NCI-H69 (cell line): Measurements from ENCODE around the gene RPS25.
A peak's percentile ranks its signal among the peaks of the same experiment; 100 is the strongest.
"Not testable (repeated sequence)": the region's sequence is repeated elsewhere in the genome, so short reads cannot be mapped to it uniquely, and the experiment has no call there.

Source experiments
- DNase-seq: peaks from one replicate; lab custom pipeline; 2025; lab: John Stamatoyannopoulos, UW

RPS25 gene

DNA sequence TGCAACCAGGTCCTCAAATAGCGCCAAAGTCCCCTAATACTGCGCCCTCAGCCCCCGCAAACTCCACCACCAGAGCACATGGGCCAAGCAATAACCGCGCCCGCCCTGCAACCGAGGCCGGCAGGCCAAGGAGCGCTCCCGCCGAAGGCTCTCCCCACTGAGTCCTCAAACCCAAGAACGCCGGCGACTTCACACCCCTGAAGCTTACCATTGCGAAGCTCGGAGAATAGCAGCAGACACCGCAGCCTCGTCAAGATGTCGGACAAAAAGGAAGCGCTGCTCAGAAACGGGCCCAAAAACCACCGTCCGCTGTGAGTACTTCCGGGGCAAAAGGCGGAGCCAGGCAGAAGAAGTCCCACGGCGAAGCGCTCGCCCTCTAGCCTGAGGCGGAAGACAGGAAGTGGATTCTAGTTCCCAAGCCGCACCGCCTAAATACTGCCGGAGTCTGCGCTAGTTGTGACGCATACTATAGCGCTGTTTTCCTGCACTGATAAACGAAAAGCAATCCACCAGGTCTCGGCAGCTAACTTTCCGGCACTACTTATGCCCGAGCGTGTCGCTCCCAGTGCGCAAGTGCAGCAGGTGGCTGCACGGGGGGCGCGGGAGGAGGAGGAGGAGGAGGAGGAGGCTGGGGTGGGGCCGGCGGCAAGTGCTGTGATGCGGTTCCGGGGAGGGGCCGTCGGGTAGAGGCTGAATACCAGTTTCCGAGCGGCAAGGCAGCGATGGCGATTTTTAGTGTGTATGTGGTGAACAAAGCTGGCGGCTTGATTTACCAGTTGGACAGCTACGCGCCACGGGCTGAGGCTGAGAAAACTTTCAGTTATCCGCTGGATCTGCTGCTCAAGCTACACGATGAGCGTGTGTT lies at the start of gene RPS25, which contains the start of gene TRAPPC4:
TSS of gene RPS25 (minus strand) at position 270 of the 865 bp plus-strand sequence. CDS start at position 211, 59 bp downstream.
TSS of gene TRAPPC4 (plus strand) at position 693 of the 865 bp plus-strand sequence. CDS start at position 723, 30 bp downstream.
- DNase-seq = peak; percentile 98

DNA sequence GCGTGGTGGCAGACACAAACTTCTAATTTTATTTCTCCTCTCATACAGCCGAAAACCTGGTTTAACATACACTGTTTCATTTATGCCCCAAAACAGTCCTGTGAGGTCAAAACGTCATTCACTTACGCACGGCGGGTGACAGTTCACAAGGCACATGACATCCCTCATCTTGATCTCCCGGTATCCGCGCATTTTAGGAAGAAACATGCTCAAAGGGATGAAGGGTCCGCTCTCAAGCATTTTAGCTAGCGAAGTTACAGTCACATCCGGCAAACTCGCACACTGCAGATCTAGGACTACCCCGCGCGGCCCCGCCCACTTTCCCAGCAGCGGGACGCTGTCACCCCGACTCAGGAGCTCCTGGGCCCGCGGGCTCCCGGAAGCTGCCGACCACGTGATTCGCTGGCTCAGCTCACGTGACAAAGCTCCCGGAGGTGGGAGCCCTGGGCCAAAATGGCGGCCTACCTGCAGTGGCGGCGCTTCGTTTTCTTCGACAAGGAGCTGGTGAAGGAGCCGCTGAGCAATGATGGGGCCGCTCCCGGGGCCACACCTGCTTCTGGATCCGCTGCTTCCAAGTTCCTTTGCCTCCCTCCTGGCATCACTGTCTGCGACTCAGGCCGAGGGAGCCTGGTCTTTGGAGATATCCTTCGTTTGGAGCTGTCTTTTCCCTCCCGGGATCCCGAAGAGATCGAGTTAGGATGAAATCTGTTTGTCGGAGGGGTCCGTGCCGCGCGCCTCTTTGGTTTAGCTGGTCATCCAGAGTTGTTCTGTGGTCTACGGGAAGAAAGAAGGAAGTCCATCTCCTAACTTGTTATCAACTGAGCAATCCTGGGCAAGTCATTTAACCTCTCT lies 49.5 kb upstream of the RPS25 start, which contains the start of gene VPS11:
TSS of gene VPS11 (plus strand) at position 448 of the 852 bp plus-strand sequence. CDS start at position 454, 6 bp downstream.
- DNase-seq = peak; percentile 98

DNA sequence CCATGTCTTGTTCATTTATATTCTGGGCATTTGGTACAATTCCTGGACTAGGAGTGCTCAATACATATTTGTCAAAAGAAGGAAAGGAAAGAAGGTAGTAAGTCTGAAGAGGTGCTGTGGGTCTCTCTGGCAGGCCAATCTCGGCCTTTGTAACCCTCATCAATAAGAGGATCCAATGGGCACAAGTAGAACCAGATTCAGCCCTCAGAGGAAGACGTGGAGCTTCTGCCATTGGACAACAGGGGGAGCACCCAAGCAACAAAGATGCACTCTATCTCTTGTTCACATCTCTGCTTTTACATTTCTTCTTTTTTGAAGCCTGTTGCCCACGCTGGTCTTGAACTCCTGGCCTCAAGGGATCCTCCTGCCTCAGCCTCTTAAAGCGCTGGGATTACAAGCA lies 47.2 kb upstream of the RPS25 start:
- peak; percentile 55 for DNase-seq

DNA sequence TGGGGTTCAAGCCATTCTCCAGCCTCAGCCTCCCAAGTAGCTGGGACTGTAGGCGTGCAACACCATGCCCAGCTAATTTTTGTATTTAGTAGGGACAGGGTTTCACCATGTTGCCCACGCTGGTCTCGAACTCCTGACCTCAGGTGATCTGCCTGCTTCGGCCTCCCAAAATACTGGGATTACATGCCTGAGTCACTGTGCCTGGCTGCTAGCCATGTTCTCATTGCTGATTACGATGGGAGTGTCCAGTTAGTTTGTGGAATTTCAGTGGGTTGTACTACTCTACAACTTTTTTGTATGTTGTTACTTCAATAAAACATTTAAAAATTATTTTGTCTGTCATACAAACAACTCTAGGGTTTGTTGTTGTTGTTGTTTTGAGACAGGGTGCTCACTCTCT lies 44.6 kb upstream of the RPS25 start:
- DNase-seq = no peak

DNA sequence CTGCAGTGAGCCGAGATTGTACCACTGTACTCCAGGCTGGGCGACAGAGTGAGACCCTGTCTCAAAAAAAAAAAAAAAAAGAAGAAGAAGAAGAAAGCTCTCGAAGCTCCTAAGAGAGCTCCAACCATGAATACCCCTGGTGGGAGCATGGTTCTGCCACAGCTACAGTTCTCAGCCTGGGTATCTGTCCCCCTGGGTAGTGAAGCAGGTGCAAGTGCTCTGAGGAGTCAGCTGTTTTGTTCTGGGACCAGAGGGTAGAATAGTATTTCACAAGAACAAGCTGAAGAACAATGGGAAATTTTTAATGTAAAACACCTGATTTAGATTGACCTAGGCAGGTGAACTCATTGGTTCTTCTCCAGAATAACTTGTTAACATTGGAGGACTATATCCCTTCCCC lies 43.1 kb upstream of the RPS25 start:
- DNase-seq = no peak

DNA sequence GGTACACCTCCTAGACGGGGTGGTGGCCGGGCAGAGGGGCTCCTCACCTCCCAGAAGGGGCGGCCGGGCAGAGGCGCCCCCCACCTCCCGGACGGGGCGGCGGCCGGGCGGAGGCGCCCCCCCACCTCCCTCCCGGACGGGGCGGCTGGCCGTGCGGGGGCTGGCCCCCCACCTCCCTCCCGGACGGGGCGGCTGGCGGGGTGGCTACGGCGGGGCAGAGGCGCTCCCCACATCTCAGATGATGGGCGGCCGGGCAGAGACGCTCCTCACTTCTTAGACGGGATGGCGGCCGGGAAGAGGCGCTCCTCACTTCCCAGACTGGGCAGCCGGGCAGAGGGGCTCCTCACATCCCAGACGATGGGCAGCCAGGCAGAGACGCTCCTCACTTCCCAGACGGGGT lies 41.0 kb upstream of the RPS25 start:
- DNase-seq = not testable (repeated sequence)

DNA sequence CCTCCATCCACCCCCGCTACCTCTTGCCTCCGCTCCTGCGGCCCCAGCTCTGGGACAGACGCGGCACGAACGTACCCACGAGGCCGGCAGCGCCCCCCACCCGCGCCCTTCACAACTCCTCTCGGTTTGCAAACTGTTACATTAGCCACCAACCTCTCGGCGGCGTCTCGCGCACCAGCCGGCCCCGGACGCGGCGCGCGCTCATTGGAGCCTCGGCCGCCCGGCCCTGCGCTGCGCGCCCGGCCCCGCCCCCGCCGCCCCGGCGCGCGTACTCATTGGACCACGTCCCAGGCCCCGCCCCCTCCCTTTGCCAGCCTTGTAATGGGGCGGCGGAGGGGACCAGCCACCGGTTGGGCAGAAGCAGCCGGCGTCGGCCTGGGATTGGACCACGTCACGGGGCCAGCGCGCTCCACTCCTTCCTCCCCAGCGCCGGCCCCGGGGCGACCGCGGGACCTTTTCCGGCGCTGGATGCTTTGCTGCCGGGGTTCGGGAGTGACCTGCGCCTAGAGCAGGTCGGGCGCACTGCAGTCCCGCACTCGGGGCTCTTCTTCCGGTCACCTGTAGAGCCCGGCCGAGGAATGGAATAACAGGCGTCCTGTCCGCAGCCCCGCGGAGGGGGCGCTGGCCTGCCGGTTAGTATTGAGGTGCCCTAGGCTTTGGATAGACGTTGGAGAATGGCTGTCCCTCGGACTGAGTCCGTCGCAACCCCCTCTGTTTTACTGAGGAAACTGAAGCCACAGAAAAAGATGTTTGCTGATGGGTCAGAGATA lies 39.0 kb upstream of the RPS25 start, which contains the start of gene HYOU1:
TSS of gene HYOU1 (minus strand) at position 206 of the 770 bp plus-strand sequence. CDS start 1,045 bp downstream, outside the sequence.
- peak; percentile 99 for DNase-seq

DNA sequence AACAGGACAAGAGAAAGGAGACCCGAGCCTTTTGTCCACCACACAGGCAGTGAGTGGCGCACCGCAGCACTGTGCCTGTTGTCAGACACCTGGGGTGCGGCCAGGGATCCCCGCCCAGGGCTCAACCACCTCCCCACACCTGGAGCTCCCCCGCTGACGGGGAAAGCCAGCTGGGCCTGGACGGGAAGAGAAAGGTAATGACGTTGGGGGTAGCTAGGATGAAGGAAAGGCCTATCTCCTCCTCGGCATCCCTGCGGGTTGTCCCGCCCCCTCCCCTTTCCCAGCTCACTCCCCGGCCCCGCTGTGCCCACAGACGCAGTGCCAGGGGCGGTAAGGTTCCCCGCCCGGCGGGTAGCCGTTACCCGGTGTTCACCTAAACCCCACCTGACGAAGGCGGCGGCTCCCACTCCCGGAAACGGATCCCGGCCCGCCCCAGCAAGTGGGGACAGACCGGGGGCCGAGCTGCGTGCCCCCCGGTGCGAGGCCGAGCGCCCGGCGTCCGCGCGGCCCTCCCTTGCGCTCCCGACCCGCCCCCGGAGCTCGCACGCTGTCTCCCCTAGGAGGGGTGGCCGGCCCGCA lies 38.4 kb upstream of the RPS25 start:
- DNase-seq = peak; percentile 86

DNA sequence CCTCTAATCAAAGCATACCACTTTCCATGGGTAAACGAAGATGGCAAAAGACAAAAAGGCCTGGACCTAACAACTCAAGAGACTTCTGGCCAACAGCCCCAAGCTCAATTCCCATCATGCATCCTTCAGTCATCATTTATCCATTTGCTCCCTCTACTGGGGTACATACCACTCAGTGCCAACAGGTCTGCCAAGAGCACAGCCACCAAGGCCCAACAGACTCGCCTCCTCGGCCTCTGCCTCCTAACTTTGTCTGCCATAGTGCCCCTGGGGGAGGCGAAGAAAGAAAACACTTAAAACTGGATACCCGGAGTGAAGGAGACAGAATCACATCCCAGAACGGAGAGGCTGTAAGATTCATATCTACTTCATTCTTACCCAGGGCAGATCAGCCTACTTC lies 37.8 kb upstream of the RPS25 start:
- DNase-seq = no peak

DNA sequence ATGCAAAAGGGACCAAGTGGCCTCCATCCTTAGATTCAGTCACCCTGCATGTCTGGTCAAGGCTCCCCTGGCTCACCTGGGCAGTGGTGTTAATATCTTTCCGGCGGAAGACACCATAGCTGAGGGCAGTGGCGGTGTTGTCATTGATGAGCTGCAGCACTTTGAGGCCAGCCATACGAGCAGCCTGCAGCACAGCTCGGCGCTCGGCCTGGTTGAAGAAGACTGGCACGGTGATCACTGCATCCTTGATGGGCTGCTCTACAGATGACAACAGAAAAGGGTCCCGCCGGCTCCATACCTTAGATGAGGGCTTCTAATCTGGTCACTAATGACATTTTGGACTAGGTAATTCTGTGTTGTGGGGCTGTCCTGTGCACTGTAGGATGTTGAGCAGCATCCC lies 36.3 kb upstream of the RPS25 start:
- no peak for DNase-seq

DNA sequence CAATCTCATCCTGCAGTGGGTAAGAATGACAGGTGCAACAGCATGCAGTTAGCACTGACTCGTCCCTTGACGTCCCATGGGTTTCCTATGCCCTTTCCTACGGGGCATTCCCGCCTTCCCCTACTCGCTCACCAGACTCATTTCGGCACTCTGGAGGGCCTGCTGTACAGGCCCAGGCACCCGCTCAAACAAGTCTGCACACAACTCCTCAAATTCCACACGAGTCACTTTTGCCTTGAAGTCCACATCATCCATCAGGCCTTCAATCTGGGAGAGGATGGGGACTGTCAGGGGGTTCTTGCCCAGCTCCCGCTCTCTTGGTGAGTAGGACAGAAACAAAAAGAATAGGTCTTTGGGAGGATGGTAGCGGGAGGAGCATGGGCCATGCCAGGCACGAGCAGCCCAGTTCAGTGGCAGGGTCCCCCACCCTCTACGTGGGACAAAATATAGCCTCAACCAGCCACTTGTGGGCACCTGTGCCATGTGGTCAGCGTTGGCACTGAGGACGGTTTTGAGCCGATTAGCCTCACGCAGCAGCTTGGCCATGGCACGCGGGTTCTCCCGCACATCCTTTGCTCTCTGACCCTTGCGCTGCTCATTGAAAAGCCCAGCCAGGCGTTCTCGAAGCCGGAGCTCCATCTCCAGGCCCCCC lies 34.1 kb upstream of the RPS25 start:
- no peak for DNase-seq

DNA sequence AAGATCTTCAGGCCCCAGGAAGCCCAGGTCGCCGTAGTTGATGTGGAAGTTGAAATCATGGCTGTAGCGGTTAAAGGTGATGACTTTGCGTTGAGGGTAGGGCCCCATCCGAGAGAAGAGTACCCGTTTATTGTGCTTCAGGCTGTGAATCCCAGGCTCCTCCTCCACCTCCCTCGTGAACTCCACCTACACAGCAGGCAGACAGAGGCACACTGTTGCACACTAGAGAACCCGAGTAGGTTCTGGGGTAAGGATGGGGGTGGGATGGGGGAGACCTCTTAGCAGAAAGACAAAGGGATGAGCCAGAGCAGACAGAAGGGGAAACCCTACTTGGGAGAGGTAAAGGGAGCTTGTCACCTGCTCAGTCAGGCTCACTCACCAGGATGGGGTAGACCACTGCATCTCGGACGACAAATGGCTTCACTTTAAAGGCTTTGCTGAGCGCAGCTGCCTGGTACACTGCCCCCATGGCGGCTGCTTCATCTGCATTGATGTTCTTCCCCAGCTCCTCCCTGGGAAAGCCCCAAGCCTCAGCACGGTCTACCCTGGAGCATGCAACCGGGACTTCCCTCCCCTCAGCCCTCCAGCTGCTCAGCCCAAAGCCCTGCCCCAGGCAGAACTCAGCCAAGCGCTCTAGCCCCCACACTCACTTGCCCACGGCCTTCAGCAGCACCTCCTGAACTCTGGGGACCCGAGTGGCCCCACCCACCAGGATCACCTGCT lies 33.5 kb upstream of the RPS25 start:
- no peak for DNase-seq

DNA sequence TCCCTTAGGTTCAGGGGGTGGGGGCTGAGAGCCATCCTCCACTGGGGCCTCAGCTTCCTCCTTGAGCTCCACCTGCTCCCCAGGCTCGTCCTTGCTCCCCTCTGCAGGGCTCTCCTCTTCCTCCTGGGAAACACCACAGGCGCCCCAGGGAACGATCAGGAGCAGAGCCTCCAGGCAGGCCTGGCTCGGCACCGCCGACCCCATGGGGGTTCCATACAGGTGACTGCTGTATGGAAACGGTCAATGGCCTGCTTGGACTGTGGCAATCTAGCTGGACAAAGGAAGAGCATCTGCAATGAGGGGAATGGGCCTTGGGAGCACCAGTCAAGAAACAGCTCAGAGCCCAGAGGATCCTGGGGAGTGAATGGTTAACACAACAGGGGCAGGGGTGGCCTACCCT lies 30.9 kb upstream of the RPS25 start:
- DNase-seq = no peak

DNA sequence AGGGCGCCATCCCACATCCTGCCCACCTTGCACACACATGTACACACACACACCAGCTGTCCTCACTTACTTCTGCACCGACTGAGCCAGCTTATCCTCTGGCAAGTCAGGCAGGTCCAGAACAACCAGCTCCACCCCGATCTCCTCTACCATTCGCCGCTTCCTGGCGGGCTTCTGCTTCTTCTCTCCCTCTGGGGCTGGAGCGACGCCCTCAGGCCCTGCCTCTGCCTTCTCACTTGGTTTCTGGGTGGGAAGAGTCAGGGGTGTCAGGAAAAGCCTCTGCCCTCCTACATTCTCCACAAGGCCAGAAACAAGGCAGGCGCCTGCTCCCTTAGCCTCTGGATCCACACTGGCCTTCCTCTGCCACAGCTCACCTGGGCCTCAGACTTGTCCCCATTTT lies 30.5 kb upstream of the RPS25 start:
- DNase-seq = no peak

DNA sequence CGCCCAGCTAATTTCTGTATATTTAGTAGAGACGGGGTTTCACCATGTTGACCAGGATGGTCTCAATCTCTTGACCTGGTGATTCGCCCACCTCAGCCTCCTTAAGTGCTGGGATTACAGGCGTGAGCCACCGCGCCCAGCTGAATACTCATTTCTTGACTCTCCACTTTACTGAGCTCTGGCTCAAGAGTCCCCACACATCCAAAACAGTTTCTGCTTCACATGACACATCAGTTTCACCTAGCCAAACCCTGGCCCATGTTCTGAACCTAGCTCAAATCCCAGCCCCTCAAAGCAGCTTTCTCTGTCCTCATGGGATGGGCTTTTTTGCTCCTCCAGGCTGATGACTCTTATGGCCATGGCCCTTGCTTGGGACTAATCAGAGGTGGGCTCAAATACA lies 29.1 kb upstream of the RPS25 start:
- no peak for DNase-seq

DNA sequence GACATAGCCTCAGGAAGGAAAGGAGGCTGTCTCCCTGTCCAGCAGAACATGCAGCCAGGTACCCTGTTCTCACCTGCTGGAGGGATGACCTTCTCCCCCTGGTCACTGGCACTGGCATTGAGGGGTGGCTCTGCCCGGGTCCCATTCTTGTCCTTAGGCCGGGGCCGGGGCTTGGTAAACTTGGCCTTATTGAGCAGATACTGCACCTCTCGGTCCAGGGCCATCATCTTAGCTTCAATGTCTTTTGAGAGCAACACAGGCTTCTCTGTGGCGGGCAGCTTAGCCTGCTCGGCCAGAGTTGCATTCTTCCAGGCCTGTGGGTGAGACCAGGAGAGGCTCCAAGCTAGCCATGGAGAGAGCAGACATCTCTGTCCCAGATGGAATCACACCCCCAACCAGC lies 28.3 kb upstream of the RPS25 start:
- DNase-seq = no peak

DNA sequence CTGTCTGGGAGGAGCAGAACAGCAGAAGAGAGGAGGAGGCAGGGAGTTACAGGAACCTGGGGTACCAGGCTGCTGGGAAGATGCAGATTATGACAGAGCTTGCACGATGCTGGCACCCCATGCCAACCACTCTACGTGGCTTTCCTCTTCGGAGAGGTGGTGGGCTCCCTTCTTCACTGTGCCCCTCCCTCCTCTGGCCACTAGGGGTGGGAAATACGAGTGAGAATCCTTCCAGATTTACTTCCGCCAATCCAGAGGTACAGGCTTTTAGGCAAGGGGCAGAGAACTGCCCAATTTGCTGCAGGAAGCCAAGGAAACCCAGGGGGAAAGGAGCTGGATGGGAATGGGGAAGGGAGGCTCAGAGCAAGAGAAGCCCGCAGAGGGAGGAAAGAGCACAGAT lies 26.6 kb upstream of the RPS25 start:
- DNase-seq = no peak

DNA sequence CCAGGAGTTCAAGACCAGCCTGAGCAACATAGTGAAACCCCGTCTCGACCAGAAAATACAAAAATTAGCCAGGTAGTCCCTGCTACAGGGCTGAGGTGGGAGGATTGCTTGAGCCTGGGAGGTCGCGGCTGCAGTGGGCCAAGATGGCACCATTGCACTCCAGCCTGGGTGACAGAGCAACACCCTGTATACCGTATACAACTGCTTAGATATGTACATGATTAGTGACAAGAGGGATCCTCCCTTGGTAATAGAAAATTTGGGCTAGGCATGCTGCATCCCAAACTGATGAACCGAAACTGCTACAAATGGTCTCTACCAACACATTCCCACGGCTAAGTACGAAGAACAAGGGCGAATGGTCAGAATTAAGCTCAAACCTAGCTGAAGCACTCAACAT lies 24.8 kb upstream of the RPS25 start:
- DNase-seq = no peak

DNA sequence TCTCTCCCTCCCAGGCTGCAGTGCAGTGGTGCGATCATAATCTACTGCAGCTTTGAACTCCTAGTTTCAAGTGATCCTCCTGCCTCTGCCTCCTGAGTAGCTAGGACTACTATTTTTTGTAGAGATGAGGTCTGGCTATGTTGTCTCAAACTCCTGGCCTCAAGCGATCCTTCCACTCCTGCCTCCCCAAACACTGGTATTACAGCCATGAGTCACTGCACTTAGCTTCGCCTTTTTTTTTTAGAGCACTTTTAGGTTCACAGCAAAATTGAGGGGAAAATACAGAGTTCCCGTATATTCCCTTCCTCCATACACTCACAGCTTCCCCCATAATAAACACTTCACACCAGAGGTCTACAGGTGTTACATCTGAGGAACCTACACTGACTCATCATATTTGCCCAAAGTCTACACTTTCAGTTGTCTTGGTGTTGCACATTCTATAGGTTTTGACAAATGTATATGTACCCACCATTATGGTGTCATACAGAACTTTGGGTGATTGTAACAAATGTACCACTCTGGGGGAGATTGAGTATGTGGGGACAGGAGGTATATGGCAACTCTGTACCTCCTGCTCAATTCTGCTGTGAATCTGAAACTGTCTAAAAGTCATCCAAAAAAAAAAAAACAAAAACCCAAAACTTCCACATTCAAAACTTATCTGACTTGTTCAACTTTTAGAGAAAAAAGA lies 23.8 kb upstream of the RPS25 start:
- DNase-seq = no peak

DNA sequence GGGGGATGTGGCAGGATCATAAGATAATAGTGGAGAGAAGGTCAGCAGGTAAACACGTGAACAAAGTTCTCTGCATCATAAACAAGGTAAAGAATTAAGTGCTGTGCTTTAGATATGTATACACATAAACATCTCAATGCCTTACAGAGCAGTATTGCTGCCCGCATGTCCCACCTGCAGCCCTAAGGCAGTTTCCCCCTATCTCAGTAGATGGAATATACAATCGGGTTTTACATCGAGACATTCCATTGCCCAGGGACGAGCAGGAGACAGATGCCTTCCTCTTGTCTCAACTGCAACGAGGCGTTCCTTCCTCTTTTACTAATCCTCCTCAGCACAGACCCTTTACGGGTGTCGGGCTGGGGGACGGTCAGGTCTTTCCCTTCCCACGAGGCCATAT lies 21.3 kb upstream of the RPS25 start:
- DNase-seq = not testable (repeated sequence)
